ENCODE data around the gene NOTCH3. TPM values are rescaled to one million over a fixed set of nuclear protein-coding genes. Genes with fewer than 3 reads are reported as not detected.

Gene NOTCH3
- total RNA-seq, 2 donors from 2014 or later = 289 to 448 TPM

- Histone ChIP-seq H3K27me3 (replicated peaks; ENCODE audit: insufficient read depth) (no peaks in the 10 kb centered on the region), H3K9me3 (no peaks in the 10 kb centered on the region), H3K27ac (peak overlapping the region; percentile 100), H3K4me1 (ENCODE audit: control insufficient read depth in 1 of 2, low read depth in 2 of 2) (peaks cover 65 to 95% of the 10 kb centered on the region in 2 donors), H3K36me3 (peaks cover 15% of the 10 kb centered on the region), H3K4me3 (peak overlapping the region; percentile 64)
- TF ChIP-seq CTCF (IDR thresholded peaks at IDR 0.05) = peak; percentile 21
- ATAC-seq (ENCODE audit: insufficient number of reproducible peaks, low FRiP score, low read depth) (no peak), DNase-seq (ENCODE audit: low spot score) (peak; percentile 64)
Measured at GRCh38 chr19:15248648-15249527, 48.1 kb upstream of the NOTCH3 start.

GRCh38 chr19:15248106-15248505 is 47.3 kb upstream of the NOTCH3 start:
- Histone ChIP-seq H3K4me1 (ENCODE audit: control insufficient read depth in 1 of 2, low read depth in 2 of 2) (peaks cover 61 to 94% of the 10 kb centered on the region in 2 donors), H3K27ac (peak overlapping the region; percentile 100), H3K36me3 (peaks cover 7% of the 10 kb centered on the region), H3K4me3 (peak overlapping the region; percentile 3), H3K27me3 (replicated peaks; ENCODE audit: insufficient read depth) (no peaks in the 10 kb centered on the region), H3K9me3 (no peaks in the 10 kb centered on the region)
- ATAC-seq (ENCODE audit: insufficient number of reproducible peaks, low FRiP score, low read depth) (peak; percentile 12), DNase-seq (ENCODE audit: low spot score) (no peak)
- TF ChIP-seq CTCF (IDR thresholded peaks at IDR 0.05) = no peak

- ATAC-seq (ENCODE audit: insufficient number of reproducible peaks, low FRiP score, low read depth) (no peak), DNase-seq (ENCODE audit: low spot score) (no peak)
- TF ChIP-seq CTCF (IDR thresholded peaks at IDR 0.05) = no peak
- H3K9me3 ChIP-seq = no peaks in the 10 kb centered on the region
- peak overlapping the region; percentile 100 for H3K27ac ChIP-seq
- H3K4me3 ChIP-seq = no peak overlapping the region
- no peaks in the 10 kb centered on the region for H3K27me3 ChIP-seq (replicated peaks; ENCODE audit: insufficient read depth)
- peaks cover 54 to 86% of the 10 kb centered on the region in 2 donors for H3K4me1 ChIP-seq (ENCODE audit: control insufficient read depth in 1 of 2, low read depth in 2 of 2)
- peaks cover 4% of the 10 kb centered on the region for H3K36me3 ChIP-seq
Measured at GRCh38 chr19:15247107-15248014, 46.6 kb upstream of the NOTCH3 start.

- Histone ChIP-seq H3K9me3 (no peaks in the 10 kb centered on the region), H3K4me1 (ENCODE audit: control insufficient read depth in 1 of 2, low read depth in 2 of 2) (peaks cover 54 to 84% of the 10 kb centered on the region in 2 donors), H3K36me3 (peaks cover 10% of the 10 kb centered on the region), H3K4me3 (no peak overlapping the region), H3K27ac (peak overlapping the region; percentile 100), H3K27me3 (replicated peaks; ENCODE audit: insufficient read depth) (no peaks in the 10 kb centered on the region)
- no peak for TF ChIP-seq CTCF (IDR thresholded peaks at IDR 0.05)
- no peak for DNase-seq (ENCODE audit: low spot score)
- no peak for ATAC-seq (ENCODE audit: insufficient number of reproducible peaks, low FRiP score, low read depth)
Measured at GRCh38 chr19:15246198-15246481, 45.3 kb upstream of the NOTCH3 start.
